Activated naive CD8-positive, alpha-beta T cell treated with anti-CD3 and anti-CD28 coated beads, Interleukin-2, amount 50 U/mL, for 24 hours (primary cell): ENCODE results near the gene PTMA.

Experiments used
- ATAC-seq: fragments of 150-1000 bp; cut with Tn5 transposase; one replicate; pipeline ENCODE4 v1.10.0; 2021
- DNase-seq: peaks from one replicate; pipeline ENCODE4 v3.0.0; 2021
- H3K27ac Mint-ChIP-seq: one replicate; pipeline ENCODE4 v1.8.0; 2021; ENCODE audit warnings: mild to moderate bottlenecking, mixed read lengths
- H3K27me3 Mint-ChIP-seq: one replicate; pipeline ENCODE4 v1.8.0; 2021; ENCODE audit warnings: mixed read lengths
- H3K36me3 Mint-ChIP-seq: one replicate; pipeline ENCODE4 v1.8.0; 2021; ENCODE audit warnings: low read depth, mixed read lengths
- H3K4me1 Mint-ChIP-seq: one replicate; pipeline ENCODE4 v1.8.0; 2021; ENCODE audit warnings: mixed read lengths
- H3K4me3 Mint-ChIP-seq: one replicate; pipeline ENCODE4 v1.8.0; 2021; ENCODE audit warnings: mild to moderate bottlenecking, moderate library complexity, mixed read lengths
- H3K9me3 Mint-ChIP-seq: one replicate; pipeline ENCODE4 v1.8.0; 2021; ENCODE audit warnings: mixed read lengths

PTMA gene

DNA sequence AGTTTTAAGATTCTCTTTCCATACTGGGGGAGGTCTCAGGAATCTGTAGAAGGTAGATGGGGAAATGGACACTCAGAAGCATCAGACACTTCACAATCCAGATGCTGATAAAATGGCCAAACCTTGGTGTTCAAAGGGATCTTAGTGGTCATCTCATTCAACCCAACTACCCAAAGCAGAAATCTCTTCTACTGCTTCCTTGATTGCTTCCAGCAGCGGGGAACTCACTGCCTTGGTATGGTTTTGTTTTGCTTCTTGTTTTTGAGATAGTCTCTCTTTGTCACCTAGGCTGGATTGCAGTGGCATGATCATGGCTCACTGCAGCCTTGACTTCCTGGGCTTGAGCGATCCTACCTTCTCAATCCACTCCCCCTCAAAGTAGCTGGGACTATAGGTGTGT, 39.3 kb upstream of the PTMA start:
- no peak for ATAC-seq
- no peak overlapping the region for H3K4me3 Mint-ChIP-seq
- H3K27ac Mint-ChIP-seq, result no peak overlapping the region
- H3K27me3 Mint-ChIP-seq, result no peaks in the 10 kb centered on the region
- no peaks in the 10 kb centered on the region for H3K9me3 Mint-ChIP-seq
- no peaks in the 10 kb centered on the region for H3K36me3 Mint-ChIP-seq
- peaks cover 6% of the 10 kb centered on the region for H3K4me1 Mint-ChIP-seq
- DNase-seq, result no peak

DNA sequence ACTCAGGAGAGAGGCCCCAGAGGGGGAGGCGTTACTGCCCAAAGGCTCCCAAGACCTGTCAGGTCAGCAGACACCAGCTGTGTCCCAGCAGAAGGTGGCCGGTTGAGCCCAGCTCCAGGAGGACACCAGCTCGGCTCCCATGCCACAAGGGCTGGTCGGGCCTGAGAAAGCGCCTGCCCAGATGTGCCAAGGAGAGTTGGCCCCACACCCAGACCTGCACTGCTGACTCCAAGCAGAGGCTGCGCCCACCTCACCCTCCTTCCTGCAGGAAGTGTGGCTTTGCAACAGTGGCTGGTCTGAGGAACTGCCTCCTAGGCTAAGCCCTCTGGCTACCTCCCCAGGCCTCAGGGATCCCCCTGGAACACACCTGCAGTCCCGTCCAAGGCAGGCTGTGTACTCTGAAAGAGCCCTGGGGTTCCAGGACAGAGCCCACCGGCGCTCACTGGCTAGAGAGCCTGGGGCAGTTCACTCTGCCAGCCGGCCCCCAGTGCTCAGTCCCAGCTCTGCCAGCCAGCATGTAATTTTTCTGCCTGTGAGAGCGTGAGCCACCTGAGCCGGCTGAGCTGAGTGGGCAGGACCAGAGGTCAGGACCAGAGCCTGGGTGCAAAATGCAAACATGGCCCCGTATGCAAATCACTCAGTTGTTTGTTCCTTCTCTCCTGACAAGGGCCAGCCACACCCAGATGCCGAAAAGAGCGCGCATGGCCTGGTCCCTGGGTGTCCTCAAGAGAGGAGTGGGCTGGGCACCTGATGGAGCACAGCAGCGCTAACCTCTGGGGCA, 36.9 kb upstream of the PTMA start:
- no peaks in the 10 kb centered on the region for H3K9me3 Mint-ChIP-seq
- H3K36me3 Mint-ChIP-seq, result no peaks in the 10 kb centered on the region
- DNase-seq, result no peak
- peak overlapping the region; percentile 27 for H3K27ac Mint-ChIP-seq
- peak overlapping the region; percentile 6 for H3K4me3 Mint-ChIP-seq
- H3K4me1 Mint-ChIP-seq, result peaks cover 19% of the 10 kb centered on the region
- H3K27me3 Mint-ChIP-seq, result no peaks in the 10 kb centered on the region
- no peak for ATAC-seq

DNA sequence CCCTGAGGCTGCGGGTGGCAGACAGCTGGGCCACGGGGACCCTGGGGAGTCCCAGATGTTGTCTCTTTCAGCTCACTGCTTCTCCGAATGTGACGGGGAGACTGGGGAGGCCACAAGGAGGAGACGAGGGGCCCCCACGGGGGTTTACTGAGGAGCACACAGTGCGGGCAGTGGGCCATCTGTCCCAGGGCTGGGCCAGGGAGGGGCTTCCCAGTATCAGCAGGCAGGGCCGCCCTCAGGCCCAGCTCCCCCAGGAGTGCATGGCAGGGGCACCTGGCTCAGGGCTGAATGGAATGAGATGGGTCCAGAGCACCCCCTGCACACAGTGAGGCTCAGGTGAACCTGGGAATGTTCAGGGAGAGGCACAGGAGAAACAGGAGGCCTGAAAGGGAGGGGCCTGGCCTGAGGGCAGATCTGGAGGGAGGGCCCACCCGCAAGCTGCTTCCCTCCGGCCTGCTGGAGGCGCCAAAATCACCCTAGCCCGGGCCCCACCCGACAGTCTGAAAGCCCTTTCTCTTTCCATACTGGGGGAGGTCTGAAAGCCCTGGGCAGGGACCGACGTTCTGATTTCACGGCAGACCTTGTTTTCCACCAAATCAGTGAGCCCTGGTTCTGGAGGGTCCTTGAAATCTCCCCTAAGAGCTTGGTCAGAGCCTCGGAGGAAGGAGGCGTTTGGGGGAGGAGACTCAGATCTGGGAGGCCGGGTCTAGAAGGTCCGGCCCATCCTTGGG, 35.5 kb upstream of the PTMA start:
- Mint-ChIP-seq H3K36me3 (no peaks in the 10 kb centered on the region), H3K9me3 (no peaks in the 10 kb centered on the region), H3K27me3 (no peaks in the 10 kb centered on the region), H3K4me3 (peak overlapping the region; percentile 32), H3K27ac (peak overlapping the region; percentile 70), H3K4me1 (peaks cover 20% of the 10 kb centered on the region)
- ATAC-seq (peak; percentile 34), DNase-seq (peak; percentile 60)

DNA sequence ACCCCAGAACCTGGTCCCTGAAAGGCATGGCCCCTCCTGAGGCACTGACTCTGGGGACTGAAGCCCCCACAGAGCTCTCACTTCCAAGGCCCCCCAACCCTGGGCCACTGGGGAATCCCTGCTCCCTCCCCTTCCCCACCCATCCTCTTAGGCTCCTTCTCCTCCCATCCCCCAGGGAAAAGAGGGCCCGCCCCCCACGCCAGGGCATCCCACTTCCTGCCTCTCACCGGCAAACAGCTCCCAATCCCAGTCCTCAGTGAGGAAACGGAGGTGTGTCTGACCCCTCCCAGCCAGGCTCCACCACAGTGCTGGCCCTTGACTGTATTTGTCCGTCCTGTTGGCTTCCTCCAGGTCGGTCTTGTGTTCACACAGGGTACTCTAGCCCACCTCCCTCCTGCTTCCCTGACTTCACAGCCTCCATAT, 35.0 kb upstream of the PTMA start:
- H3K27ac Mint-ChIP-seq, result no peak overlapping the region

DNA sequence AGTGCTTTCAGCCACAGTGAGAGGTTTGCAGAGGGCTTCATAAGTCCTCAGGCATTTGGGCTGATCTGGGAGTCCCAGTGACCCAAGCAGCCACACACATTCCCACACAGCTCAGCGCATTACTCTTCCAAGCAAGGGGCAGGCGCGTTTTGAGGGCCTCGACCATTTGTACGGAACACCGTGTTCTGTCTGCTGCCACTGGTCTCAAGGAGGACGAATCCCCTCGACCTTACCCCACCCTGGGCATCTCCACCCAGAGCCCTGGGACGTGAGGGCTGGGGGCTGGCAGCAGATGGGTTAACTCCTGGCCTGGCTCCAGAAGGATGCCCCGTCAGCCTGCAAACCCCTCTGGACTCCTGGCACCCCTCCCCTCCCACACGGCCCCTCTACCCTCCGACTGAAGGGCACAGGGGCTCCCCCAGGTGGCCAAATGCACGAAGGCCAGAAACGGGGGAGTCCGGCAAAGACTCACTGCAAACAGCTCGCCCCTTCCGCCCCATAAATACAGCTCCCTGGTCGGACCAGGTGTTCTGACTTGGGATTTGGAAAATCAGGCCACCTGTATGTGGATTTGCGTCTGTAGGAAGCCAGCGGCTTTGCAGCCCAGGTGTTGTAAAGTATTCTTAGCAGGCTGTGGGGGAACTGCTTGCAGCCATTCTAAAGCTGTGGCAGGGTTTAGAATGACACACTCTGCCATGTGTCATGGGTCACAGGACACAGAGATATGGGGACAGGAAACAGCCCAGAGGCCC, 33.6 kb upstream of the PTMA start:
- H3K27ac Mint-ChIP-seq, result peak overlapping the region; percentile 64
- H3K4me3 Mint-ChIP-seq, result no peak overlapping the region
- no peaks in the 10 kb centered on the region for H3K9me3 Mint-ChIP-seq
- peak; percentile 73 for ATAC-seq
- DNase-seq, result peak; percentile 81
- H3K4me1 Mint-ChIP-seq, result peaks cover 21% of the 10 kb centered on the region
- H3K36me3 Mint-ChIP-seq, result no peaks in the 10 kb centered on the region
- H3K27me3 Mint-ChIP-seq, result no peaks in the 10 kb centered on the region

More for the DNA sequence above, 35.0 kb upstream of the PTMA start:
- peaks cover 21% of the 10 kb centered on the region for H3K4me1 Mint-ChIP-seq
- H3K9me3 Mint-ChIP-seq, result no peaks in the 10 kb centered on the region
- no peak overlapping the region for H3K4me3 Mint-ChIP-seq
- no peak for DNase-seq
- ATAC-seq, result no peak
- H3K36me3 Mint-ChIP-seq, result no peaks in the 10 kb centered on the region
- no peaks in the 10 kb centered on the region for H3K27me3 Mint-ChIP-seq

DNA sequence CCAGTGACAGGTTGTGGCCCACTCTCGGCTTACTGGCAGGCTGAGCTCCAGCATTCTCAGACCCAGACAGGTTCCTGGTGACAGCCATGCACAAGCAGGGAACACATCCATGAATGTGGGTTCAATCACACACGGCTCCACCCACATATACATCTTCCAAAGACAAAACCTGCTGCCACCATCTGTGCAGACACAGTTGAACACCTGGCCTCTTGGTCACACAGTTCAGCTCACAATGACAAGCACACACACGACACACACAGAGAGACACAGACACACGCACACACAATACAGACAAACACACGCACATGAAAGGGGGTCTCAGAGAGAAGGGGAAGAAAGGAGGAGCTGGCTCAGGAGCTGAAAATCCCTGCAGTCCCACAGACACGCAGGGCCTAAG, 32.1 kb upstream of the PTMA start:
- H3K4me3 Mint-ChIP-seq, result no peak overlapping the region
- no peaks in the 10 kb centered on the region for H3K9me3 Mint-ChIP-seq
- no peak for DNase-seq
- peaks cover 5% of the 10 kb centered on the region for H3K27me3 Mint-ChIP-seq
- no peak overlapping the region for H3K27ac Mint-ChIP-seq
- no peaks in the 10 kb centered on the region for H3K36me3 Mint-ChIP-seq
- H3K4me1 Mint-ChIP-seq, result peaks cover 21% of the 10 kb centered on the region
- no peak for ATAC-seq

DNA sequence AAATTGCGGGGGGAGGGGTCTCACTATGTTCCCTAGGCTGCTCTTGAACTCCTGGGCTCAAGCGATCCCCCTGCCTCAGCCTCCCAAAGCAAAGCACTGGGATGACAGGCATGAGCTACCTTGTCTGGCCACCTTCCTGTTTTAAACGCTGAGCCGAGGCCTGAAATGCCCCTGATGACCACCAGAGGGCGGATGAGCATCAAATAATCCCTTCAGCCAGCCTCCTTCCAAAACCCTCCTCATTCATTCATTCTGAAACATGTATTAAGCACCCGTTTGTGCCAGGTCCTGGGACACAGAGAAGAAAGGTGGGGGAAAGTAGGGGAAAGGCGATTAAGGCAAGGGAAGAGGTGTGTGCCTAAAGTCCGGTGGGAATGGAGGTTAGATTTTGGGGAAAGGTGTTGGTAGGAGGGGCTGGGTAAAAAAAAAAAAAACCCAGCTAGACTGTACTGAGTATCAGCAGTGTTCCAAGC, 30.7 kb upstream of the PTMA start:
- H3K9me3 Mint-ChIP-seq, result no peaks in the 10 kb centered on the region
- H3K4me3 Mint-ChIP-seq, result no peak overlapping the region
- peak; percentile 82 for DNase-seq
- peak overlapping the region; percentile 29 for H3K27ac Mint-ChIP-seq
- peaks cover 23% of the 10 kb centered on the region for H3K4me1 Mint-ChIP-seq
- peak; percentile 55 for ATAC-seq
- peaks cover 18% of the 10 kb centered on the region for H3K27me3 Mint-ChIP-seq
- no peaks in the 10 kb centered on the region for H3K36me3 Mint-ChIP-seq

DNA sequence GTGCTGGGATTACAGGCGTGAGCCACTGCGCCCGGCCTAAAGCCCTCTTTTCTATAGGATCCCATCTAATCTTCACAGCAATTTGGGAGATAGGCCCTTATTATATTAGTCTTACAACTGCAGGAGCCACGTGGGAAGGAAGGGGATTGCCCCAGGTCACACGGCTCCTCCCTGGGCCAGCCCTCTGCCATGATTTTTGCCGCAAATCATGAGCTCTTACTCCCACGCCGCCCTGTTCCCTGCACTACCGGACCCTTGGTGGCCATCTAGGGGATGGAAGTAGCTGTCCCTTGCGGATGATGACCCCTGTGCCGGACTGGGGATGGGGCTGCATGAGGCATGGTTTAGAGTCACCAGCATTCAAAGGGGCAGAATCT, 28.4 kb upstream of the PTMA start:
- DNase-seq (no peak), ATAC-seq (no peak)
- Mint-ChIP-seq H3K36me3 (no peaks in the 10 kb centered on the region), H3K4me3 (peak overlapping the region; percentile 42), H3K27me3 (peaks cover 21% of the 10 kb centered on the region), H3K4me1 (peaks cover 13% of the 10 kb centered on the region), H3K27ac (no peak overlapping the region), H3K9me3 (no peaks in the 10 kb centered on the region)

DNA sequence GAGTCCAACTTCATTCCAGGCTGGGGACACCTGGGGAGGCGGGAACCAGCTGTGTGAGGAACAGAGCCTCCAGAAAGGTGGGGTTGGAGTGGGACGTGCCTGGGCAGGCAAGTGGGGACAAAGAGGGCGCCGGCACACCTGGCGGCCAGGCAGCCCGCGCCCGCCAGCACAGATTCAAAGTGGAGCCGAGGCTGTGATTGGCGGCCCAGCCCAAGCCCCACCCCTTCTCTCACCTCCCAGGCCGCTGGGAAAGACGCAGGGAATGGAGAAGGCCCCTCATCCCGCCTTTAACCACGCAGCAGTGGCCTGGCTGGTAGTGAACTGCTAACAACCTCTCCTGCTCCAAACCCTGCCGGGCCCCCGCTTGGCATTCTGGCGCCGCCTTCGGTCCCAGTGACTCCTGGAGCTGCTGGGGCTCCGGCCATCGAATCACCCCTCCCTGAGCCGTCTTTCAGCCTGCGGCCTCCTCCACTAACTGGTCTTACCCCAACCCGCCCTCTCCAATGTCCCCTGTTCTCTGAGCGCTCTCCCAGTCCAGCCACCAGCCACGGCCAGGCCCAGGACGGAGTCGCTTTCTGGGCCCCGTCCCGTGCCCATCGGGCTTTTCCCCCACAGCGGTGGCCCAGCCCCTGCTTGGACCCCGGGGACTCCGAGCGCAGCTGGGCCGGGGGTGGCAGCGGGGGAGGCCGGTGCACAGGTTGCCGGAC, 27.9 kb upstream of the PTMA start:
- H3K27ac Mint-ChIP-seq, result no peak overlapping the region
- H3K9me3 Mint-ChIP-seq, result no peaks in the 10 kb centered on the region
- ATAC-seq (no peak), DNase-seq (no peak)
- H3K4me3 Mint-ChIP-seq, result peak overlapping the region; percentile 42
- peaks cover 7% of the 10 kb centered on the region for H3K4me1 Mint-ChIP-seq
- peaks cover 21% of the 10 kb centered on the region for H3K27me3 Mint-ChIP-seq
- H3K36me3 Mint-ChIP-seq, result no peaks in the 10 kb centered on the region

DNA sequence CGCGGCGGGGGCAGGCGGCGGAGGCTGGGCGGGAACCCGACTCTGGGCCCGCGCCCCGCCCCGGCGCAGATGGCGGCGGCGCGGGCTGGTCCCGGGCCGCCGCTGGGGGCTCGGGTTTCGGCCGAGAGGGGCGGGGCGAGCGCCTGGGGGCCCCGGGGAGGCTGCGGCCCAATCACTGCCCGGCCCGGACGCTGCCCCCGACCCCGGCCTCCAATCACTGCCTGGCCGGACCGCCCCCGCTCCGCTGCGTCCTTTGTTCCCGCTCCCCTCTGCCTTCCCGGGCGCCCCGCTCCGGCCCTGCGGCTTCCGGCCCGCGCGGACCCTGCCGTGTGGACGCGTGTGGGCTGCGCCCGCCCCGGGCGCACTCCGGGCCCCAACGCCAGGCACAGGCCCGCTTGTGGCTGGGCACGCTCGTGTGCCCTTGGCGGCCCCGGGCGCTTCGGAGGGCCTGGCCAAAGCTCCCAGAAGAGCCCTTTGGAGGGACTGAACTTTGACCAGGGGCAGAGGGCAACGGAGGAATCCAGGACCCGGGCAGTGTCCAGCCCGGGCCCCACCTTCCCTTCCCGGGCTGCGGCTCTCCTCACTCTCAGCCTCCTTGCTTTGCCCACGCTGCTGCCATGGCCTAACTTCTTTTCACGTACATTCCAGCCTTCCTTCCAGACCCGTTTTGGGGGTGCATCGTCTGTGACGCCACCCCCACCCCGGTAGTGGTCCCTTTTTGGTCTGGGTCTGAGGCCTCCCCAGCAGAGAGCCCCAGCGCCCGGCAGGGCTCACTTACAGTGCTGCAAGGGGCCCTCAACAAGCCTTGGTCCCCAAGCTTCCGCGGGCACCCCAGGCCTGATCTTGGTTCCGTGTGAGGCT, 27.1 kb upstream of the PTMA start:
- DNase-seq, result no peak
- peaks cover 6% of the 10 kb centered on the region for H3K4me1 Mint-ChIP-seq
- peak overlapping the region; percentile 57 for H3K4me3 Mint-ChIP-seq
- peak; percentile 9 for ATAC-seq
- H3K27ac Mint-ChIP-seq, result no peak overlapping the region
- no peaks in the 10 kb centered on the region for H3K9me3 Mint-ChIP-seq
- H3K36me3 Mint-ChIP-seq, result no peaks in the 10 kb centered on the region
- peaks cover 21% of the 10 kb centered on the region for H3K27me3 Mint-ChIP-seq

DNA sequence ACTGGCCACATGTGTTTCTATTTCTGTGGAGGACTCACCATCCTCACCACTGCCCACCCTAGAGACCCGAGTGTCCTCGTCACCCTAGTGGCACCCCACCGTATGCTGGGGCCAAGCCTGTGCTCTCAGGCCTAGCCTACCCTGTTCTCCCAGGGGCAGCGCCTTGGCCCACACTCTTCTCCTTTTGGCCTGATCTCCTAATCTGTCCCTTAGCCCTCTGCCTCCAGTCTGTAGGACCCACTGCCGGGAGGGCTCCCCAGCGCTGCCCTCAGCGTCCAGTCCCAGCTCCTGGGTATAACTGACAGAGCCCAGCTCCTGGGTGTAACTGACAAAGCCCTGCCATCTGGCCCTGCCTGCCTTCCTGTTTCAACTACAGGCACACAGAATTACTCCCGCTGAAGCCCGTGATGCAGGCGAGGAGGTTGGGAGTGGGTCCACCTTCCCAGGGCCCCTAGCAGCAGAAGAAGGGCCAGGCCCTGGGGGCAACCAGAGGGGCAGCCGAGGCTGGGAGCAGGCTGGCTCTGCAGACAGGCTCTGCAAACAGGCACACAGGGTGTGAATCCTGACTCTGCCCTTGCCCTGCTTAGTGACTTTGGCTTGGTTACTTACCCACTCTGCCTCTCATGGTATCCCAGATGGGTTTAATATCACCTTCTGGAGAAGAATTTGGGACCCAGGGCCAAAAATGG, 25.6 kb upstream of the PTMA start:
- no peak overlapping the region for H3K4me3 Mint-ChIP-seq
- DNase-seq (no peak), ATAC-seq (no peak)
- H3K9me3 Mint-ChIP-seq, result no peaks in the 10 kb centered on the region
- peaks cover 10% of the 10 kb centered on the region for H3K4me1 Mint-ChIP-seq
- no peak overlapping the region for H3K27ac Mint-ChIP-seq
- H3K36me3 Mint-ChIP-seq, result no peaks in the 10 kb centered on the region
- peaks cover 21% of the 10 kb centered on the region for H3K27me3 Mint-ChIP-seq

DNA sequence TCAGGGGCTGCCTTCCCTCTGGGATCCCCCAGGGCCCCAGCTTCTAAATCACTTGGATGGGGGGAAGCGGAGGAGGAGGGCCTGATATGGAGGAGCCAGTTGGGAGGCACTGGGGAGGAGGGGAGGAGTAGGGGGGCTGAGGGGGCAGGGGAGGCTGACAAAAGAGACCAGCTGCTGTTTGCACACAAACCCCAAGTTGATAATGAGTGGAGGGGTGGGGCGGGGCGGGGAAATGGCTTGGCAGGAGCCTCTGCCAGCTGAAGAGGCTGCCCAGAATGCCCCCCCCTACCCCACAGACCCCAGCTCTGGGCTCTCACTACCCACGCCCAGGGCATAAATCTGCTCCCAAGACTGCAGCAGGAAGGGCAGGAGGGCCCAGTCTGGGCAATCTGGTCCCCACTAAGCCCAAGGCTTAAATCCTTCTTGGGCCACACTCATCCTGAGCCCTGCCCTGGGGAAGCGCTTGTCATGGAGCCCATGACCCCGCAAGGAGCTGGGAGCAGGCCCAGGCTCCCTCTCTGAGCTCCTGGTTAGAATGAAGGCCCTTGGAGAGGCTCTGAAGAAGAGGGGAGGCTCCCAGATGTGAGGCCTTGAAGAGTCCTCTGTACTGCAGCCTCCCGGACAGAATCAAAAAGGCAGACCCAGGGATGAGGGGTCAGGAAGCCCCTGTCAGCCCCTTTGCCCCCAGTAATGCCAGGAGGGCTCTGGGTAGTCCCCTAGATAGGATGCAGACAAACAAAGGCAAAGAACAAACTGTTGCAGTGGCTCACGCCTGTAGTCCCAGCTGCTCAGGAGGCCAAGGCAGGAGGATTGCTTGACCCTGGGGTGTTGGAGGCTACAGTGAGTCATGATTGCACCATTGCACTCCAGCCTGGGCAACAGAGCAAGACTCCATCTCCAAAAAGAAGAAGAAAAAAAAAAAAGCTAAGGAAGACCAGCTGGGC, 24.8 kb upstream of the PTMA start:
- no peak overlapping the region for H3K4me3 Mint-ChIP-seq
- DNase-seq, result no peak
- H3K27ac Mint-ChIP-seq, result no peak overlapping the region
- no peaks in the 10 kb centered on the region for H3K9me3 Mint-ChIP-seq
- no peak for ATAC-seq
- H3K27me3 Mint-ChIP-seq, result peaks cover 21% of the 10 kb centered on the region
- H3K4me1 Mint-ChIP-seq, result peaks cover 11% of the 10 kb centered on the region
- no peaks in the 10 kb centered on the region for H3K36me3 Mint-ChIP-seq
